Fibroblast of pulmonary artery (primary cell): Measurements from ENCODE around the gene NPHP4.

Experiments
- DNase-seq: peaks from one replicate; pipeline ENCODE4 v3.0.0-alpha.2; 2010; ENCODE audit warnings: low read depth
- H3K4me3 ChIP-seq: replicated peaks from 2 replicates; pipeline ENCODE4 v1.5.1; 2011; ENCODE audit warnings: low read depth, mild to moderate bottlenecking, control low read depth, low read length, moderate library complexity
- CTCF ChIP-seq: IDR thresholded peaks from 2 replicates; pipeline ENCODE4 v1.5.1; 2011; ENCODE audit warnings: mild to moderate bottlenecking, control low read depth, low read length, inconsistent platforms; ENCODE audit errors: missing control alignments

NPHP4 gene

GRCh38 chr1:5831600-5832335 lies 160.5 kb downstream of the NPHP4 start:
- no peak for TF ChIP-seq CTCF

GRCh38 chr1:5830771-5831599 lies 161.2 kb downstream of the NPHP4 start:
- TF ChIP-seq CTCF, result no peak
- no peak overlapping the region for H3K4me3 ChIP-seq
- no peak for DNase-seq

More at GRCh38 chr1:5831600-5832335, 160.5 kb downstream of the NPHP4 start:
- DNase-seq, result no peak
- H3K4me3 ChIP-seq, result no peak overlapping the region

GRCh38 chr1:5829414-5829813 lies 162.8 kb downstream of the NPHP4 start:
- H3K4me3 ChIP-seq, result no peak overlapping the region
- no peak for TF ChIP-seq CTCF
- DNase-seq, result no peak

GRCh38 chr1:5828308-5828935 lies 163.8 kb downstream of the NPHP4 start:
- TF ChIP-seq CTCF, result no peak
- no peak for DNase-seq
- H3K4me3 ChIP-seq, result no peak overlapping the region

GRCh38 chr1:5827516-5827915 lies 164.7 kb downstream of the NPHP4 start:
- no peak for TF ChIP-seq CTCF
- H3K4me3 ChIP-seq, result no peak overlapping the region
- no peak for DNase-seq

- no peak overlapping the region for H3K4me3 ChIP-seq
- DNase-seq, result no peak
- TF ChIP-seq CTCF, result no peak
Measured at GRCh38 chr1:5826601-5827000, 165.6 kb downstream of the NPHP4 start.
